CD4-positive, alpha-beta T cell (primary cell): ENCODE results near the gene PKHD1. TPM values are rescaled to one million over a fixed set of nuclear protein-coding genes. Genes with fewer than 3 reads are reported as not detected.

Experiments used
- ATAC-seq: fragments of 200-7000 bp; cut with Tn5 transposase; one replicate; pipeline ENCODE4 v1.10.0; 2022; ENCODE audit warnings: mild to moderate bottlenecking; ENCODE audit not compliant: poor library complexity
- CTCF ChIA-PET: fragments of 350-600 bp; sonication (Branson Sonifier 250); formaldehyde crosslinking; loops from one replicate; lab custom pipeline; 2021; ENCODE audit warnings: antibody characterized with exemption, inconsistent platforms; lab: Charles Lee
- POLR2A ChIA-PET: fragments of 350-600 bp; sonication (Branson Sonifier 250); formaldehyde crosslinking; loops from one replicate; lab custom pipeline; 2021; ENCODE audit warnings: antibody characterized with exemption, inconsistent platforms; lab: Charles Lee
- DNase-seq, 14 experiments: peaks; one replicate each; pipeline ENCODE4 v3.0.0-alpha.2; 2013 to 2020; ENCODE audit warnings: mixed read lengths in 2 of 14
- H3K27ac ChIP-seq, 2 donors: one replicate each; pipeline versions ENCODE4 v1.5.1 to v1.7.0; 2013; ENCODE audit warnings: low read length in 2 of 2, low read depth in 1 of 2, mild to moderate bottlenecking in 1 of 2
- H3K27me3 ChIP-seq, 2 experiments: 1 replicate in 1 of 2; 2 replicates in 1 of 2; pipeline versions ENCODE4 v1.6.1 to v1.7.0; 2013; ENCODE audit warnings: low read length in 2 of 2, control low read depth in 1 of 2, mild to moderate bottlenecking in 1 of 2, moderate library complexity in 1 of 2; ENCODE audit not compliant: insufficient read depth in 2 of 2, control insufficient read depth in 1 of 2
- H3K36me3 ChIP-seq: one replicate; pipeline ENCODE4 v1.6.1; 2013; ENCODE audit warnings: low read length, control low read depth; ENCODE audit not compliant: insufficient read depth
- H3K4me1 ChIP-seq: one replicate; pipeline ENCODE4 v1.6.1; 2013; ENCODE audit warnings: low read length, control low read depth; ENCODE audit not compliant: insufficient read depth
- H3K4me3 ChIP-seq: one replicate; pipeline ENCODE4 v1.5.1; 2013; ENCODE audit warnings: mild to moderate bottlenecking, low read length, moderate library complexity
- H3K9me3 ChIP-seq, 2 experiments: 1 replicate in 1 of 2; 2 replicates in 1 of 2; pipeline versions ENCODE4 v1.6.1 to v1.7.0; 2013; ENCODE audit warnings: low read length in 2 of 2, mild to moderate bottlenecking in 2 of 2, control low read depth in 1 of 2, moderate library complexity in 1 of 2; ENCODE audit not compliant: control insufficient read depth in 1 of 2, insufficient read depth in 1 of 2
- H3K27ac Mint-ChIP-seq: one replicate; pipeline ENCODE4 v1.8.0; 2020; ENCODE audit warnings: mixed read lengths
- H3K27me3 Mint-ChIP-seq: one replicate; pipeline ENCODE4 v1.8.0; 2021; ENCODE audit warnings: mixed read lengths
- H3K36me3 Mint-ChIP-seq: one replicate; pipeline ENCODE4 v1.8.0; 2021; ENCODE audit warnings: low read depth, mixed read lengths
- H3K4me1 Mint-ChIP-seq: one replicate; pipeline ENCODE4 v1.8.0; 2021; ENCODE audit warnings: low read depth, mixed read lengths
- H3K4me3 Mint-ChIP-seq: one replicate; pipeline ENCODE4 v1.8.0; 2020; ENCODE audit warnings: mild to moderate bottlenecking, mixed read lengths
- H3K9me3 Mint-ChIP-seq: one replicate; pipeline ENCODE4 v1.8.0; 2020; ENCODE audit warnings: mixed read lengths
- intact Hi-C, 2 experiments: fragments of 100-400 bp; cut with DNase I in 1 of 2; cut with micrococcal nuclease in 1 of 2; formaldehyde crosslinking; loops; one replicate each; pipeline versions ENCODE4 v1.15.1 to v1.9.0; 2023 to 2025; cut with DNase I, micrococcal nuclease
- total RNA-seq, 174 experiments: library from RNA in 2 of 174; stranded (reverse) in 2 of 174; gene quantifications; one replicate each; pipeline ENCODE4 v1.2.3 and lab custom pipeline; 2021 to 2026
- TF ChIP-seq, protein P1 (sequence below): fragments of 200-600 bp; IDR thresholded peaks from one replicate; pipeline ENCODE4 v1.8.0; 2022; ENCODE audit warnings: antibody characterized with exemption, mild to moderate bottlenecking

PKHD1 gene
- total RNA-seq, 2 experiments from 2014 or later: 0.03 TPM; not detected in 1

DNA sequence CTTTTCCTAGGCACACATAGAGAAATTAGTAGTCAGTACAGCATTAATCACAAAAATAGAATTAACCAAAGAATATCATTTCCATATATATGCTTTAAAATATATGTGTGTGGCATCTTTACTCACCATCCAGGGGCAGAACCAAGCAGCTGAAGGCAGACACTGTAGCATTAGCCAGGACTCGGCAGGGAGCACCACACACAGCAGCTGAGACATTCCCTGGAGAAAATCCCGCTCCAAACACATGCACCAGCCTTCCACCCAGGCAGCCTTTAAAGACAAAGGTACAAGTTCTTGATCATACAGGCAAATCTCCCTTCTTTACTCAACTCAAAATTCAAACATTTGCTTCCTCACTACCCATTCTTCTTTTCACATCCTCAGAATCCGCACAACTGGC lies 64.7 kb downstream of the PKHD1 start:
- ATAC-seq (no peak), DNase-seq (no peak)
- ChIA-PET POLR2A (no interaction called here), CTCF (no interaction called here)
- no peak overlapping the region for H3K27ac Mint-ChIP-seq
- no peaks in the 10 kb centered on the region for H3K36me3 Mint-ChIP-seq
- no peaks in the 10 kb centered on the region for H3K9me3 Mint-ChIP-seq
- H3K27me3 Mint-ChIP-seq: peaks cover 21% of the 10 kb centered on the region
- peaks cover 0 to 8% of the 10 kb centered on the region in 2 experiments for H3K27me3 ChIP-seq
- no peak overlapping the region for H3K27ac ChIP-seq
- no peaks in the 10 kb centered on the region for H3K36me3 ChIP-seq
- no peak overlapping the region for H3K4me3 ChIP-seq
- H3K4me1 ChIP-seq: no peaks in the 10 kb centered on the region
- no peaks in the 10 kb centered on the region for H3K9me3 ChIP-seq
- H3K4me3 Mint-ChIP-seq: no peak overlapping the region
- TF ChIP-seq, protein P1, sequence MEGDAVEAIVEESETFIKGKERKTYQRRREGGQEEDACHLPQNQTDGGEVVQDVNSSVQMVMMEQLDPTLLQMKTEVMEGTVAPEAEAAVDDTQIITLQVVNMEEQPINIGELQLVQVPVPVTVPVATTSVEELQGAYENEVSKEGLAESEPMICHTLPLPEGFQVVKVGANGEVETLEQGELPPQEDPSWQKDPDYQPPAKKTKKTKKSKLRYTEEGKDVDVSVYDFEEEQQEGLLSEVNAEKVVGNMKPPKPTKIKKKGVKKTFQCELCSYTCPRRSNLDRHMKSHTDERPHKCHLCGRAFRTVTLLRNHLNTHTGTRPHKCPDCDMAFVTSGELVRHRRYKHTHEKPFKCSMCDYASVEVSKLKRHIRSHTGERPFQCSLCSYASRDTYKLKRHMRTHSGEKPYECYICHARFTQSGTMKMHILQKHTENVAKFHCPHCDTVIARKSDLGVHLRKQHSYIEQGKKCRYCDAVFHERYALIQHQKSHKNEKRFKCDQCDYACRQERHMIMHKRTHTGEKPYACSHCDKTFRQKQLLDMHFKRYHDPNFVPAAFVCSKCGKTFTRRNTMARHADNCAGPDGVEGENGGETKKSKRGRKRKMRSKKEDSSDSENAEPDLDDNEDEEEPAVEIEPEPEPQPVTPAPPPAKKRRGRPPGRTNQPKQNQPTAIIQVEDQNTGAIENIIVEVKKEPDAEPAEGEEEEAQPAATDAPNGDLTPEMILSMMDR: no peak
- intact Hi-C loops: no loop called here
- no peaks in the 10 kb centered on the region for H3K4me1 Mint-ChIP-seq

DNA sequence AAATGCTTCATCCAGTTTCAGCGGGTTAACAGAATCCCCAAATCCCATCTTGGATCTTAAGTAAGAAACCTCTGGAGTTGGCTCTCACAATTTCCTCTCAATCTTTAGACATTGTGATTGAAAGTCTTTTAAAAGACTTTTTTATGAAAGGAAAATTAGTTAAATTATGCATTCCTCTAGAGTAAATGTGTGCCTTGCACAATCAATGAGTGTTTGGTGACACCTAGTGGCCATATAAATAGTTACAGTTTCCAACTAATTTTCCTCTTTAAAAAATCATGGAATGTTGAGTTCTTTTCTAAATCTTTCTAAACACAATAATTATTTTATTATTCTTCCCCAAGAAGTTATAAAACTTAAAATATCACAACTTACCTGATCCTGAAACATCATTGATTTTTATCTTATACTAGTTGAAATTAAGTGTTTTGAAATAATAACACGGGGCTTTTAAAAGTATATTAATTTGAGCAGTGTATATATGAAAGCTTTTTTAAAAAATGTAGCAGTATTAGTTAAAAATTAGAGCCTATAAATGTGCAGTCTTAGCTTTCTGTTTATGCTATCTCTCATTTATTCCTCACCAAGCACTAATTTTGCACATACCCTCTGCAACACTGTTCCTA lies 66.4 kb downstream of the PKHD1 start:
- Mint-ChIP-seq H3K27ac (no peak overlapping the region), H3K4me1 (no peaks in the 10 kb centered on the region), H3K36me3 (no peaks in the 10 kb centered on the region), H3K27me3 (peaks cover 14% of the 10 kb centered on the region), H3K9me3 (no peaks in the 10 kb centered on the region), H3K4me3 (no peak overlapping the region)
- Histone ChIP-seq H3K27ac (no peak overlapping the region), H3K27me3 (peaks cover 0 to 8% of the 10 kb centered on the region in 2 experiments), H3K9me3 (no peaks in the 10 kb centered on the region), H3K4me1 (no peaks in the 10 kb centered on the region), H3K4me3 (no peak overlapping the region), H3K36me3 (no peaks in the 10 kb centered on the region)
- ATAC-seq (no peak), DNase-seq (peak in 3 of 14 experiments; percentile 10 to 41 (median 24))
- ChIA-PET POLR2A (no interaction called here), CTCF (interaction anchor here (0.9 to 1.0 kb wide), 2 partner anchors 8 to 507 kb away, joined by 3 to 4 read pairs; no protein-coding TSS in a partner anchor)
- TF ChIP-seq, protein P1: peak; percentile 92
- intact Hi-C loops: loop anchor here (2.0 kb wide), 2 partner anchors 166 to 1204 kb away; no protein-coding TSS in a partner anchor

DNA sequence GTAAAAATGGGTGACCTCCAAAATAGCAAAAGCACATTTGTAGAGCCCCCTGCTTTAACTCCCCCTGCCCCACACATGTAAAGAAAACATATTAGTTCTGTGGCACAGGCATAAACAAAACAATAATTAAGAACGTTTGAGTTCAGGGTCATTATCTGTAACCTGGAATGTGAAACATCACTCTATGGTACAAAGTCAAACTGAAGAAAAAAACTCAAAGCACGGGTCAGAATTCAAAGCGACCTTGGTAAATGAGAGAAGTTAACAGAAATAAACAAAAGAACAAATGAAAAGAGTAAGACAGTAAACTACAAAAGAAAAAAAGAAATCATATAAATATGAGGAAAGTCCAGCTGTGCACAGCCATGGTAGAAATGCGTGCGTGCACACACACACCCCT lies 67.5 kb downstream of the PKHD1 start:
- no peaks in the 10 kb centered on the region for H3K4me1 ChIP-seq
- POLR2A ChIA-PET: no interaction called here
- Mint-ChIP-seq H3K27me3 (peaks cover 14% of the 10 kb centered on the region), H3K9me3 (no peaks in the 10 kb centered on the region), H3K36me3 (no peaks in the 10 kb centered on the region), H3K27ac (no peak overlapping the region), H3K4me3 (no peak overlapping the region), H3K4me1 (no peaks in the 10 kb centered on the region)
- peaks cover 0 to 8% of the 10 kb centered on the region in 2 experiments for H3K27me3 ChIP-seq
- no peaks in the 10 kb centered on the region for H3K9me3 ChIP-seq
- ATAC-seq: no peak
- no peak overlapping the region for H3K27ac ChIP-seq
- H3K4me3 ChIP-seq: no peak overlapping the region
- no peak for DNase-seq
- CTCF ChIA-PET: interaction anchor here (0.9 kb wide), 1 partner anchor 9 kb away, joined by 4 read pairs; no protein-coding TSS in a partner anchor
- intact Hi-C loops: loop anchor here (2.0 to 10.0 kb wide), 4 partner anchors 165 to 1895 kb away; partner anchors contain the start of gene TFAP2B (in 1 of the 2)
- no peaks in the 10 kb centered on the region for H3K36me3 ChIP-seq
- TF ChIP-seq, protein P1: no peak
